Skeletal muscle tissue (tissue), 4 donors: Measurements from ENCODE around the gene SRSF9. TPM values are rescaled to one million over a fixed set of nuclear protein-coding genes. Genes with fewer than 3 reads are reported as not detected.

Experiments
- H3K27ac ChIP-seq: one replicate; pipeline ENCODE4 v1.7.0; 2013; ENCODE audit warnings: mild to moderate bottlenecking, low read depth, low read length, inconsistent platforms
- H3K27me3 ChIP-seq, 3 donors: one replicate each; pipeline ENCODE4 v1.7.0; 2013; ENCODE audit warnings: low read length in 3 of 3; ENCODE audit not compliant: control insufficient read depth in 3 of 3, insufficient read depth in 3 of 3
- H3K36me3 ChIP-seq, 3 donors: one replicate each; pipeline ENCODE4 v1.7.0; 2013; ENCODE audit warnings: low read length in 3 of 3; ENCODE audit not compliant: control insufficient read depth in 3 of 3, insufficient read depth in 3 of 3
- H3K4me1 ChIP-seq, 3 donors: one replicate each; pipeline ENCODE4 v1.7.0; 2013; ENCODE audit warnings: low read length in 3 of 3, mild to moderate bottlenecking in 3 of 3; ENCODE audit not compliant: control insufficient read depth in 3 of 3, insufficient read depth in 3 of 3
- H3K4me3 ChIP-seq, 3 donors: one replicate each; pipeline ENCODE4 v1.7.0; 2013; ENCODE audit warnings: low read length in 3 of 3
- H3K9ac ChIP-seq, 3 donors: one replicate each; pipeline ENCODE4 v1.7.0; 2013; ENCODE audit warnings: low read length in 3 of 3, mild to moderate bottlenecking in 3 of 3, moderate library complexity in 2 of 3, low read depth in 1 of 3
- H3K9me3 ChIP-seq, 3 donors: one replicate each; pipeline ENCODE4 v1.7.0; 2013; ENCODE audit warnings: low read length in 3 of 3; ENCODE audit not compliant: control insufficient read depth in 3 of 3
- total RNA-seq: library from RNA; depleted of rRNA; stranded (reverse); fragments of >200 nt; gene quantifications from one replicate; pipeline ENCODE4 v1.2.3, GENCODE V29; 2014
- donor health status: Osteomylitis.

Gene SRSF9
- total RNA-seq, 1 donor from 2014 or later, result 79.9 TPM

DNA sequence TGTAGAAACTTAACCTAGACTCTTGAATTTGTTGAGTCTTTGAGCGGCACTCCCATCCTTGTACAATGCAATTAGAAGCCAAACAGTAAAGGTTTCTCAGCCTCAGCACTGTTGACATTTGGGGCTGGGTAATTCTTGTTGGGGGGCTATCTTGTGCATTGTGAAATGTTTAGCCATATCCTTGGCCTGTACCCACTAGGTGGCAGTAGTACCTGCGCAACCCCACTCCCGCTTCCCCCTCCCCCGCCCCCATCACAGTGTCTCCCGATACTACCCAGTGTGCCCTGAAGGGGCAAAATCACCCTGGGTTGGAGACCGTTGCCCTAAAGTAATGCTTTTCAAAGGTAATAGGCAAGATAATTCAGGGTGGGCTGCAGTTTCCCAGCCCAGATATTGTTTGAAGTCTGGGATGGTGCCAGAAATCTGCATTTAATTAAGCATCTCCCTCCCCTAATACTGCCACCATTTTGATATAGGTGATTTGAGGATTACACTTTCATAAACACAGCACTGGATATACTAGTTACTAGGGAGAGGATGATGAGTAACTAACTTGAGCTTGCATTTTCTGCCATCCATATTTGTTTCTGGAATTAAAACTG, 29.8 kb downstream of the SRSF9 start:
- Histone ChIP-seq H3K27me3 (no peaks in the 10 kb centered on the region), H3K36me3 (peaks cover 18 to 33% (median 26%) of the 10 kb centered on the region in 3 donors), H3K4me3 (no peak overlapping the region), H3K9ac (no peak overlapping the region), H3K9me3 (no peaks in the 10 kb centered on the region), H3K27ac (no peak overlapping the region), H3K4me1 (peaks cover 12 to 24% (median 19%) of the 10 kb centered on the region in 3 donors)

DNA sequence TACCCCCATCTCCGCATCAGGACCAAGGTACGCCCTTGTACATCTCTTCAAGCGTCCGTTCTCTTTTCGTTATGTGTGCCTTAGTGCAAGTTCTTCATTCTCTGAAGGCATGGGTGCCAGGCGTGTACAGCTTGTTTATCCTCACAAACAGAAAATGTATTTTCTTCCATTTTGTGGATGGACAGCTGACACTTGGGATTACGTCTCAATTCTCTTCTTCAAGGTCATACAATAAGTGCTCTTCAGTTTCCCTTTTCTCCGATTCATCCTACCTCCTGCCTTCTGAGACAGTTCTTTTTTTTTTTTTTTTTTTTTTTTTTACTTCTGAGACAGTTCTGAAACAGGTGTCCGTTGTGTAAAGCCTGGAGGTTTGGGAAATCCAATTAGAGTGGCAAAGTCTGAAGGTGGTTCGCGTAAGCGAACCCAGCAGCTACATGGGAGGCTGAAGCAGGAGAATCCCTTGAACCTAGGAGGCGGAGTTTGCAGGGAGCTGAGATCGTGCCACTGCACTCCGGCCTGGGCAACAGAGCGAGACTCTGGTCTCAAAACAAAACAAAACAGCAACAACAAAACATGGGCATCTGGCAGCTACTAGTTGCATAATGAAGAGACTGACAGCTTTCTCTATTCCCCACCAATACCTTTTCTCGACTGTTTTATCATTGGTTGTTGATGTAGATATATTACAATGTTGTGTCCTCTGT, 30.9 kb downstream of the SRSF9 start:
- peak overlapping the region; percentile 95 to 98 (median 96) for H3K4me3 ChIP-seq
- H3K27ac ChIP-seq, result peak overlapping the region; percentile 80
- no peaks in the 10 kb centered on the region for H3K27me3 ChIP-seq
- H3K9me3 ChIP-seq, result no peaks in the 10 kb centered on the region
- H3K9ac ChIP-seq, result peak overlapping the region; percentile 88 to 92 (median 88)
- peaks cover 18 to 22% (median 18%) of the 10 kb centered on the region in 3 donors for H3K36me3 ChIP-seq
- H3K4me1 ChIP-seq, result peaks cover 12 to 22% (median 18%) of the 10 kb centered on the region in 3 donors

DNA sequence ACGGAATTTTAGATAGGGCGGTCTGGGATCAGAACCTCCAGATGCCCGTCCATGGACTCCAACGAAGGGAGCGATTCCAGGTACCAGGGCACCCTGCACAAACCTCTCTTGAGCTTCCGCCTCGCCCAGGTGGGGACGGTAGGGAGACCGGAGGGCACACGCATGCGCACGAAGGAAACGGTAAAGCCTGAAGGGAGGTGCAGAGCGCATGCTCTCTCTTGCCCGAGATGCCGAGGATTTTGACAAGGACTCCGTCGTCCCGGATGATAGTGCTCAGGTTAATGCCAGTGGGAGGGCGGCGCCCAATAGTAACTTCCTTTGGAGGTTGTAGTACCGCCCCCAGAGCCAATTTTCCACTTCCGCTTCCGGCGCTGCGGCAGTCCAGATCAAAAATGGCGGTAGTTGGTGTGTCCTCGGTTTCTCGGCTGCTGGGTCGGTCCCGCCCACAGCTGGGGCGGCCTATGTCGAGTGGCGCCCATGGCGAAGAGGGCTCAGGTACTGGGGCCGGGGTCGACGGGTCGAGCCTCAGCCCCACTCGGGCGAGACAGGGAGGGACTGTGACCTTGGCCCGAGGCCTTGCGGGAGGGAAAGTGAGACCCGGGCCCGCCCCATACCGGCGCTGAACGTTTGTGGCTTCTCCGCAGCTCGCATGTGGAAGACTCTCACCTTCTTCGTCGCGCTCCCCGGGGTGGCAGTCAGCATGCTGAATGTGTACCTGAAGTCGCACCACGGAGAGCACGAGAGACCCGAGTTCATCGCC, 31.6 kb downstream of the SRSF9 start, which contains the start of gene COX6A1:
TSS of gene COX6A1 (plus strand) at position 379 of the 760 bp plus-strand sequence. CDS start at position 393, 14 bp downstream.
- peaks cover 13 to 15% (median 15%) of the 10 kb centered on the region in 3 donors for H3K36me3 ChIP-seq
- peak within 1 kb of the TSS; percentile 88 to 92 (median 88) for H3K9ac ChIP-seq
- peak within 1 kb of the TSS; percentile 95 to 98 (median 96) for H3K4me3 ChIP-seq
- H3K9me3 ChIP-seq, result no peaks in the 10 kb centered on the region
- H3K27me3 ChIP-seq, result peaks cover 0 to 3% (median 0%) of the 10 kb centered on the region in 3 donors
- peak within 1 kb of the TSS; percentile 80 for H3K27ac ChIP-seq
- H3K4me1 ChIP-seq, result peaks cover 12 to 22% (median 18%) of the 10 kb centered on the region in 3 donors

DNA sequence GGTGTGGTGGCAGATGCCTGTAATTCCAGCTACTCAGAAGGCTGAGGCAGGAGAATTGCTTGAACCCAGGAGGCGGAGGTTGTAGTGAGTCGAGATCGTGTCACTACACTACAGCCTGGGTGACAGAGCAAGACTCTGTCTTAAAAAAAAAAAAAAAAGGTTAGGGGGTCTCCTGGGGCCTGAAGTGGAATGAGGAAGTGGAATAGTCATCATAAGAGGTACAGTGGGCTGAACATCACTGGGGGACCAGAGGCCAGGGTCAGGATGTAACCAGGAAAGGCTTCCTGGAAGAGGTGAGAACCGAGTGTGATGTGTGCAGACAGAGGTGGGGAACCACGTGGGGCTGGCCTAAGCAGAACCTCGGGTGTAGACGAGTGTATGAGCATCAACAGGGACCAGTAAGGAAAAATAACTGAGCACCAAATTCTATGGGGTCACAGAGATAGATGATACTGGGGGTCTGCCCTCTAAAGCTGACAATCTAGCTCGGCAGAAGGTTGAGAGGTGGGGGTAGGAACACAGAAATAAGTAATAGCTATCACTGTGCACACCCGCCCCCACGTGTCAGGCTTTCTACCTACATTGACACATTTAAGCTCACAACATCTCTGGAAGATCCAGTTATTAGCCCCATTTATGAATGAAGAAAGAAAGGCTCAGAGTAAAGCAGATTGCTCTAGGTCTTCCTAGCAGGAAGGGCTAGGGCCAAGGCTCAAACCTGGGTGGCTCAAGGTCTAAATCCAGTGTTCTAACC, 36.6 kb downstream of the SRSF9 start:
- Histone ChIP-seq H3K9me3 (no peaks in the 10 kb centered on the region), H3K4me1 (peaks cover 4 to 7% (median 5%) of the 10 kb centered on the region in 3 donors), H3K27ac (no peak overlapping the region), H3K36me3 (no peaks in the 10 kb centered on the region), H3K4me3 (no peak overlapping the region), H3K27me3 (peaks cover 0 to 4% (median 3%) of the 10 kb centered on the region in 3 donors), H3K9ac (no peak overlapping the region)

DNA sequence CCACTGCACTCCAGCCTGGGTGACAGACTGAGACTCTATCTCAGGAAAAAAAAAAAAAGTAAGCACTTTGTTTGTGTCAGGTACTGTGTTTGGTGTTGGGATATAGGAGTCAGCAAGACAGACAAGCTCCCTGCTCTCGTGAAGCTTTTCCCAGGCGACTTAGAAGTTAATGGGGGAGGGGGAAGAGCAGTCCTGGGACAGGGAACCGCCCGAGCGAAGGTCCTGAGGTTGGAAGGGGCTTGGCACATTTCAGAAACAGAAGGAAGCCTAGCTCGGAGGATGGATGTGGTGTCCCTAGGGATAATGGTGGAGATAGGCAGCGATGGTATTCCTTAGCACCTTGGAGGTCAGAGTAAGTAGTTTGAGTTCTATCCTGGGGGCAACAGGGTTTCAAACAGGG, 40.2 kb downstream of the SRSF9 start:
- no peaks in the 10 kb centered on the region for H3K9me3 ChIP-seq
- no peaks in the 10 kb centered on the region for H3K4me1 ChIP-seq
- H3K9ac ChIP-seq, result no peak overlapping the region
- H3K27me3 ChIP-seq, result peaks cover 0 to 4% (median 3%) of the 10 kb centered on the region in 3 donors
- H3K27ac ChIP-seq, result no peak overlapping the region
- no peaks in the 10 kb centered on the region for H3K36me3 ChIP-seq
- no peak overlapping the region for H3K4me3 ChIP-seq

DNA sequence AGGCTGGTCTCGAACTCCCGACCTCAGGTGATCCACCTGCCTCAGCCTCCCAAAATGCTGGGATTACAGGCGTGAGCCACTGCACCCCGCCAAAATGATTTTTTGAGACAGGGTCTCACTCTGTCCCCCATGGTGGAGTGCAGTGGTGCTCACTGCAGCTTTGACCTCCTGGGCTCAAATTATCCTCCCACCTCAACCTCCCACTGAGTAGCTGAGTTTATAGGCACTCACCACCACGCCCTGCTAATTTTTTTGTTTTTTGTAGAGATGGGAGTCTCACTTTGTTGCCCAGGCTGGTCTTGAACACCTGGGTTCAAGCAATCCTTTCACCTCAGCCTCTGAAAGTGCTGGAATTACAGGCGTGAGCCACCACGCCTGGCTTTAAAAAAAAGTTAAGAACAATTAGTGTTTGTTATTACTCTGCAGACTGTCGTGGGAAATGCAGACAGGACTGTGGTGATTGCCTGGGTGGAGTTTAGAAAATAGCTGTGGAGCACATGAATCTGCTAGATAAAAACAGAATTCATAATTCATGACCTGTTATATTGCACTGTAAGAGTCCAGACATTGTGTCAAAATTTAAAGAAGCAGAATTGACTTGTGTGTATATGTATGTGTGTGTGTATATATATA, 40.8 kb downstream of the SRSF9 start:
- no peaks in the 10 kb centered on the region for H3K36me3 ChIP-seq
- no peak overlapping the region for H3K9ac ChIP-seq
- no peak overlapping the region for H3K27ac ChIP-seq
- no peaks in the 10 kb centered on the region for H3K4me1 ChIP-seq
- H3K27me3 ChIP-seq, result peaks cover 0 to 4% (median 3%) of the 10 kb centered on the region in 3 donors
- no peaks in the 10 kb centered on the region for H3K9me3 ChIP-seq
- H3K4me3 ChIP-seq, result no peak overlapping the region

DNA sequence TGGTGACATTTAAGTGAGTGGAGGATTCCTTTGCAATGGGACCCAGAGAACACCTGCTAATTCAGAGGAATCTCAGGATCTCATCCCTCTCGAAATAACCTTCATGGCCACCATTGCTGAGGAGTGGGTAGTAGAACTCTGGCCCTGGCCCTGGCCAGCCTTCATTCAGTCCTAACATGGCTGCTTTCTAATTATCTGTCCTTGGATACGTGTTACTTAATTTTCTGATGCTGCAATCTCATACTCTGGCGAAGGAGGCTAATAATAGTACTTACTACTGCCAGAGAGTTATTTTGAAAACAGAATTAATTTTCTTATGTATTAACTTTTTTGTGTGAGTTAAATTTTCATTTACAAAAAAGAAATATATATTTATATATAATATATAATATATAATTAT, 43.8 kb downstream of the SRSF9 start:
- Histone ChIP-seq H3K9ac (no peak overlapping the region), H3K27me3 (peaks cover 0 to 3% (median 0%) of the 10 kb centered on the region in 3 donors), H3K27ac (no peak overlapping the region), H3K9me3 (no peaks in the 10 kb centered on the region), H3K4me3 (no peak overlapping the region), H3K4me1 (no peaks in the 10 kb centered on the region), H3K36me3 (no peaks in the 10 kb centered on the region)

DNA sequence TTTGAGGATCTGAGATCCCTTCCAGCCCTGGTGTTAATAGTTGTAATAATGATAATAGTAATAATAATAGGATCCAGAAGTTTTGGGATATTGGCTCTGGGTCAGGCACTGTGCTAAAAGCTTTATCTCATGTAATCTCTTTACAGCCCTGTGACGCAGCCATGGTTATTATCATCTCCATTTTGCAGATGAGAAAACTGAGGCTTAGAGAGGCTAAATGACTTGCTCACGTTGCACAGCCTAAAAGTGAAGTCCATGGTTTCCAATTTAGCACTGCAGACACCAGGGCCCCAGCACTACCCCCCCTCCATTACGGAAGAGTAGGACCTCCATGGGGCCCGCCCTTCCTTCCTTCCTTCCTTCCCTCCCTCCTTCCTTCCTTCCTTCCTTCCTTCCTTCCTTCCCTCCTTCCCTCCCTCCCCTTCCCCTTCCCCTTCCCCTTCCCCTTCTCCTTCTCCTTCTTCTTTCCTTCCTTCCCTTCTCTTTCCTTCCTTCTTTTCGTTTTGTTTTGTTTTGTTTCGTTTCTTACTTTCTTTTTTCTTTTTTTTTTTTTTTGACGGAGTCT, 46.6 kb downstream of the SRSF9 start:
- Histone ChIP-seq H3K4me1 (no peaks in the 10 kb centered on the region), H3K4me3 (no peak overlapping the region), H3K36me3 (no peaks in the 10 kb centered on the region), H3K9ac (no peak overlapping the region), H3K27me3 (peaks cover 3 to 4% (median 3%) of the 10 kb centered on the region in 3 donors), H3K27ac (no peak overlapping the region), H3K9me3 (no peaks in the 10 kb centered on the region)

DNA sequence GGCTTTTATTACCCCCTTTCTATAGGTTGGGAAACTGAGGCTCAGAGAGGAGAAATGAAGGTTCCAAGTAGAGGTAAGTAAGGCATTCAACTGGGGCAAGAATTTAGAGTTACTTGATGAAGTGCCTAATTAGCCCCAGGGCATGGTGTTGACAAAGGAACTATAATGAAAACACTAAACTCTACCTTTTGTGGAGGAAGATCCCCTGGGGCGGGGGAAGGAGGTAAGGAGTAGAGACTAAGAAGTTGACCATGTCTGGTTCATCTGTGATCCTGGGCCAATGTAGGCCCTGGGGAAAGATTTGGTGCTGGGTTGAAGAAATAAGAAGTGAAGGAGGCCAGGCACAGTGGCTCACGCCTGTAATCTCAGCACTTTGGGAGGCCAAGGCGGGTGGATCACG, 47.8 kb downstream of the SRSF9 start:
- Histone ChIP-seq H3K4me3 (no peak overlapping the region), H3K9me3 (no peaks in the 10 kb centered on the region), H3K4me1 (no peaks in the 10 kb centered on the region), H3K27ac (no peak overlapping the region), H3K36me3 (no peaks in the 10 kb centered on the region), H3K9ac (no peak overlapping the region), H3K27me3 (peaks cover 3 to 6% (median 3%) of the 10 kb centered on the region in 3 donors)
